Liver (tissue), 9 donors: ENCODE data around the gene AMN1. TPM values are rescaled to one million over a fixed set of nuclear protein-coding genes. Genes with fewer than 3 reads are reported as not detected.

Source experiments
- DNase-seq: peaks from one replicate; pipeline ENCODE4 v3.0.0-alpha.2; 2017; ENCODE audit warnings: low spot score
- H3K27ac ChIP-seq, 2 donors: one replicate each; pipeline ENCODE4 v1.7.0; 2013; ENCODE audit warnings: inconsistent platforms in 2 of 2, low read length in 2 of 2, control low read depth in 1 of 2, low read depth in 1 of 2, mild to moderate bottlenecking in 1 of 2
- H3K27me3 ChIP-seq, 4 donors: one replicate each; pipeline versions ENCODE4 v1.6.1 to v1.7.0; 2013; ENCODE audit warnings: low read length in 3 of 4, inconsistent platforms in 1 of 4, mild to moderate bottlenecking in 1 of 4, moderate library complexity in 1 of 4; ENCODE audit not compliant: control insufficient read depth in 4 of 4, insufficient read depth in 4 of 4
- H3K36me3 ChIP-seq, 4 donors: one replicate each; pipeline versions ENCODE4 v1.6.1 to v1.7.0; 2013; ENCODE audit warnings: low read length in 3 of 4, mild to moderate bottlenecking in 3 of 4, low read depth in 1 of 4, moderate library complexity in 1 of 4; ENCODE audit not compliant: control insufficient read depth in 4 of 4, insufficient read depth in 3 of 4
- H3K4me1 ChIP-seq, 4 donors: one replicate each; pipeline versions ENCODE4 v1.6.1 to v1.7.0; 2013; ENCODE audit warnings: low read length in 3 of 4, mild to moderate bottlenecking in 3 of 4, moderate library complexity in 1 of 4; ENCODE audit not compliant: control insufficient read depth in 4 of 4, insufficient read depth in 4 of 4
- H3K4me3 ChIP-seq, 3 donors: one replicate each; pipeline versions ENCODE4 v1.6.1 to v1.7.0; 2013; ENCODE audit warnings: low read length in 3 of 3, control low read depth in 1 of 3, low read depth in 1 of 3, mild to moderate bottlenecking in 1 of 3
- H3K9ac ChIP-seq, 2 donors: one replicate each; pipeline ENCODE4 v1.7.0; 2013; ENCODE audit warnings: low read length in 2 of 2, mild to moderate bottlenecking in 2 of 2, moderate library complexity in 2 of 2, control low read depth in 1 of 2, low read depth in 1 of 2
- H3K9me3 ChIP-seq, 4 donors: one replicate each; pipeline versions ENCODE4 v1.6.1 to v1.7.0; 2013; ENCODE audit warnings: low read length in 3 of 4; ENCODE audit not compliant: control insufficient read depth in 4 of 4
- CTCF ChIP-seq: fragments of 150-350 bp; IDR thresholded peaks from 2 replicates; pipeline ENCODE4 v1.5.1; 2017; ENCODE audit warnings: improper control_type of control experiment, low read depth, low read length; ENCODE audit not compliant: missing input control
- EGR1 ChIP-seq, 2 donors: IDR thresholded peaks; 2 replicates each; pipeline ENCODE4 v1.6.1; 2016 to 2018; ENCODE audit warnings: antibody characterized with exemption in 2 of 2, low read depth in 2 of 2
- FOXA1 ChIP-seq: IDR thresholded peaks from 2 replicates; pipeline ENCODE4 v1.6.1; 2016; ENCODE audit warnings: antibody characterized with exemption
- FOXA2 ChIP-seq: IDR thresholded peaks from 2 replicates; pipeline ENCODE4 v1.6.1; 2016; ENCODE audit warnings: antibody characterized with exemption
- GABPA ChIP-seq, 2 donors: IDR thresholded peaks in 1 of 2; conservative IDR thresholded peaks in 1 of 2; 2 replicates each; pipeline ENCODE4 v1.6.1; 2016; ENCODE audit warnings: antibody characterized with exemption in 2 of 2, mild to moderate bottlenecking in 1 of 2, moderate library complexity in 1 of 2
- HNF4A ChIP-seq, 2 donors: conservative IDR thresholded peaks; 2 replicates each; pipeline ENCODE4 v1.6.1; 2016; ENCODE audit warnings: antibody characterized with exemption in 2 of 2, mild to moderate bottlenecking in 2 of 2
- HNF4G ChIP-seq: IDR thresholded peaks from 2 replicates; pipeline ENCODE4 v1.6.1; 2016; ENCODE audit warnings: antibody characterized with exemption
- JUND ChIP-seq, 2 donors: IDR thresholded peaks; 2 replicates each; pipeline ENCODE4 v1.6.1; 2016; ENCODE audit warnings: antibody characterized with exemption in 2 of 2
- NR2F2 ChIP-seq: IDR thresholded peaks from 2 replicates; pipeline ENCODE4 v1.6.1; 2016; ENCODE audit warnings: antibody characterized with exemption
- RAD21 ChIP-seq, 2 donors: IDR thresholded peaks; 2 replicates each; pipeline ENCODE4 v1.6.1; 2016; ENCODE audit warnings: antibody characterized with exemption in 2 of 2, mild to moderate bottlenecking in 2 of 2
- REST ChIP-seq: IDR thresholded peaks from 2 replicates; pipeline ENCODE4 v1.6.1; 2016; ENCODE audit warnings: antibody characterized with exemption, mild to moderate bottlenecking
- RXRA ChIP-seq, 2 donors: IDR thresholded peaks; 2 replicates each; pipeline ENCODE4 v1.6.1; 2017 to 2018; ENCODE audit warnings: antibody characterized with exemption in 2 of 2, mild to moderate bottlenecking in 1 of 2
- SP1 ChIP-seq: IDR thresholded peaks from 2 replicates; pipeline ENCODE4 v1.6.1; 2018; ENCODE audit warnings: antibody characterized with exemption, mild to moderate bottlenecking
- TAF1 ChIP-seq: conservative IDR thresholded peaks from 2 replicates; pipeline ENCODE4 v1.6.1; 2016; ENCODE audit warnings: antibody characterized with exemption, mild to moderate bottlenecking
- YY1 ChIP-seq: IDR thresholded peaks from 2 replicates; pipeline ENCODE4 v1.6.1; 2016; ENCODE audit warnings: antibody characterized with exemption, mild to moderate bottlenecking
- ZBTB33 ChIP-seq: IDR thresholded peaks from 2 replicates; pipeline ENCODE4 v1.6.1; 2016; ENCODE audit warnings: antibody characterized with exemption
- WGBS: extraction: QIAGEN DNeasy Blood & Tissue Kit; methylation state at CpG from one replicate; pipeline ENCODE4 v1.1.7; 2013; 5-methylcytosine and 5-hydroxymethylcytosine counted together
- polyA plus RNA-seq, 2 donors: library from polyadenylated mRNA; stranded (reverse) in 1 of 2; unstranded in 1 of 2; fragments of 200-250 nt in 1 of 2; fragments of >200 nt in 1 of 2; fragmentation: Nextera tagmentation in 1 of 2; extraction: Ambion mirVana in 1 of 2; gene quantifications; one replicate each; pipeline versions ENCODE4 v1.2.1 to v1.2.3, GENCODE V29; 2013 to 2015
- total RNA-seq, 2 donors: library from RNA; depleted of rRNA; stranded (reverse); fragments of >200 nt; gene quantifications; one replicate each; pipeline ENCODE4 v1.2.3, GENCODE V29; 2014
- TF ChIP-seq, protein P1 (sequence below): IDR thresholded peaks from 2 replicates; pipeline ENCODE4 v1.6.1; 2016; ENCODE audit warnings: antibody characterized with exemption
- TF ChIP-seq, protein P2 (sequence below): IDR thresholded peaks from 2 replicates; pipeline ENCODE4 v1.6.1; 2016; ENCODE audit warnings: antibody characterized with exemption
- donor health status: healthy.
- donor health status: healthy.
- donor health status: healthy.
- donor health status: healthy.
- donor health status: healthy.

Gene AMN1
- total and polyA plus RNA-seq, 4 donors, result 1.9 to 5.2 (median 3.7) TPM

- Histone ChIP-seq H3K36me3 (no peaks in the 10 kb centered on the region), H3K4me3 (no peak overlapping the region), H3K27ac (no peak overlapping the region), H3K9me3 (no peaks in the 10 kb centered on the region), H3K4me1 (no peaks in the 10 kb centered on the region), H3K27me3 (no peaks in the 10 kb centered on the region), H3K9ac (no peak overlapping the region)
- TF ChIP-seq, protein P1, sequence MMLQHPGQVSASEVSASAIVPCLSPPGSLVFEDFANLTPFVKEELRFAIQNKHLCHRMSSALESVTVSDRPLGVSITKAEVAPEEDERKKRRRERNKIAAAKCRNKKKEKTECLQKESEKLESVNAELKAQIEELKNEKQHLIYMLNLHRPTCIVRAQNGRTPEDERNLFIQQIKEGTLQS, result no peak
- no peak for TF ChIP-seq REST
- TF ChIP-seq, protein P2, sequence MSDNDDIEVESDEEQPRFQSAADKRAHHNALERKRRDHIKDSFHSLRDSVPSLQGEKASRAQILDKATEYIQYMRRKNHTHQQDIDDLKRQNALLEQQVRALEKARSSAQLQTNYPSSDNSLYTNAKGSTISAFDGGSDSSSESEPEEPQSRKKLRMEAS, result no peak
- TF ChIP-seq TAF1, result no peak
- no peak for TF ChIP-seq RXRA (IDR thresholded peaks at IDR 0.05)
- no peak for TF ChIP-seq YY1
- TF ChIP-seq FOXA2, result no peak
- no peak for TF ChIP-seq GABPA (IDR thresholded peaks at IDR 0.05 in 1 of 2, conservative IDR thresholded peaks at IDR 0.05 in 1 of 2)
- WGBS, result 59% methylated on average over 3 of the region's 3 CpGs
- no peak for DNase-seq
These were observed 11.8 kb upstream of the AMN1 start for GRCh38 chr12:31740628-31741027.

- no peak overlapping the region for H3K27ac ChIP-seq
- DNase-seq, result no peak
- no peak overlapping the region for H3K9ac ChIP-seq
- H3K27me3 ChIP-seq, result no peaks in the 10 kb centered on the region
- no peaks in the 10 kb centered on the region for H3K4me1 ChIP-seq
- no peak overlapping the region for H3K4me3 ChIP-seq
- H3K9me3 ChIP-seq, result no peaks in the 10 kb centered on the region
- WGBS, result 93% methylated on average over 2 of the region's 2 CpGs
- H3K36me3 ChIP-seq, result no peaks in the 10 kb centered on the region
- TF ChIP-seq, protein P2, result no peak
- TF ChIP-seq ZBTB33 (no peak), NR2F2 (no peak), SP1 (no peak), RXRA (IDR thresholded peaks at IDR 0.05) (no peak), RAD21 (IDR thresholded peaks at IDR 0.05) (no peak), CTCF (no peak), HNF4A (conservative IDR thresholded peaks at IDR 0.05) (no peak), FOXA2 (no peak), REST (no peak), YY1 (no peak), HNF4G (no peak), JUND (IDR thresholded peaks at IDR 0.05) (no peak), EGR1 (IDR thresholded peaks at IDR 0.05; ENCODE audit: low read depth in 2 of 2) (no peak), FOXA1 (no peak), TAF1 (no peak), GABPA (IDR thresholded peaks at IDR 0.05 in 1 of 2, conservative IDR thresholded peaks at IDR 0.05 in 1 of 2) (no peak)
- TF ChIP-seq, protein P1, result no peak
These were observed 8.9 kb upstream of the AMN1 start for GRCh38 chr12:31737763-31738162.
